22Rv1 (cell line): Measurements from ENCODE around the gene PLPP7.

Source experiments
- CTCF ChIP-seq: fragments of 450-650 bp; IDR thresholded peaks from 2 replicates; pipeline ENCODE4 v1.5.1; 2017; ENCODE audit warnings: mild to moderate bottlenecking
- ZFX ChIP-seq: fragments of 450-650 bp; IDR thresholded peaks from 2 replicates; pipeline ENCODE4 v1.6.1; 2017; ENCODE audit warnings: antibody characterized with exemption, borderline replicate concordance

GRCh38 chr9:131255676-131256197 is 33.8 kb upstream of the PLPP7 start:
- no peak for TF ChIP-seq CTCF
- TF ChIP-seq ZFX: no peak
